ENCODE measurements around the gene NR2E3.

GRCh38 chr15:71813723-71814470 lies 3.5 kb downstream of the NR2E3 start:
- TF ChIP-seq POLR2AphosphoS2 (IDR thresholded peaks at IDR 0.05; ENCODE audit: low read length) (no peak), FOXO4 (CRISPR knock-in tag; IDR thresholded peaks at IDR 0.05) (no peak), ZKSCAN1 (IDR thresholded peaks at IDR 0.05; ENCODE audit: low read depth, low read length) (no peak), MTA1 (IDR thresholded peaks at IDR 0.05; ENCODE audit: borderline replicate concordance) (no peak), NCOA2 (IDR thresholded peaks at IDR 0.05; ENCODE audit: partially characterized antibody in 2 of 2) (no peak), TAF1 (IDR thresholded peaks at IDR 0.05; ENCODE audit: control insufficient read depth, extremely low read depth, insufficient read depth, low read length, severe bottlenecking) (no peak), ESRRA (IDR thresholded peaks at IDR 0.05; ENCODE audit: borderline replicate concordance, low read depth) (no peak), SIRT6 (IDR thresholded peaks at IDR 0.05; ENCODE audit: low read depth, low read length) (no peak), SPI1 (IDR thresholded peaks at IDR 0.05; ENCODE audit: borderline replicate concordance, low read depth, low read length) (no peak)

Data from K562 (cell line).